OCI-LY3 (cell line): Measurements from ENCODE around the gene ARHGAP15.

ENCODE experiments used
- H2AFZ ChIP-seq: fragments of 200-600, 300-600 bp; shearing (Covaris generic); 2 replicates; pipeline ENCODE4 v1.6.0; 2014; ENCODE audit warnings: antibody characterized with exemption, low read depth, low read length
- H3K27ac ChIP-seq: fragments of 200-600, 300-600 bp; sonication (generic); 2 replicates; pipeline ENCODE4 v1.5.1; 2014; ENCODE audit warnings: mild to moderate bottlenecking, low read length, moderate library complexity, mixed read lengths
- H3K27me3 ChIP-seq: fragments of 200-600, 300-600 bp; sonication (generic); 2 replicates; pipeline ENCODE4 v1.6.1; 2014; ENCODE audit warnings: low read depth, low read length, mixed read lengths
- H3K36me3 ChIP-seq: fragments of 200-600, 300-600 bp; sonication (generic); replicated peaks from 2 replicates; pipeline ENCODE3; 2014; ENCODE audit warnings: low read depth, low read length, mixed read lengths
- H3K4me1 ChIP-seq: fragments of 300-600, 200-600 bp; sonication (generic); 2 replicates; pipeline ENCODE4 v1.6.1; 2014; ENCODE audit warnings: low read length, mixed read lengths
- H3K4me2 ChIP-seq: fragments of 200-600, 300-600 bp; sonication (generic); 2 replicates; pipeline ENCODE4 v1.6.1; 2014; ENCODE audit warnings: low read length, mixed read lengths
- H3K4me3 ChIP-seq: fragments of 300-600, 200-600 bp; sonication (generic); 2 replicates; pipeline ENCODE4 v1.5.1; 2014; ENCODE audit warnings: antibody characterized with exemption, mild to moderate bottlenecking, low read length, moderate library complexity
- H3K79me2 ChIP-seq: fragments of 300-600, 200-600 bp; shearing (Covaris generic); 2 replicates; pipeline ENCODE4 v1.6.1; 2014; ENCODE audit warnings: mild to moderate bottlenecking, low read length, mixed read lengths
- H3K9ac ChIP-seq: fragments of 300-600, 200-600 bp; shearing (Covaris generic); 2 replicates; pipeline ENCODE4 v1.6.0; 2014; ENCODE audit warnings: mild to moderate bottlenecking, low read length, moderate library complexity
- H3K9me3 ChIP-seq: fragments of 200-600, 300-600 bp; shearing (Covaris generic); 2 replicates; pipeline ENCODE4 v1.6.1; 2014; ENCODE audit warnings: low read length, mixed read lengths; ENCODE audit not compliant: insufficient read depth
- H4K20me1 ChIP-seq: fragments of 200-600, 300-600 bp; sonication (generic); 2 replicates; pipeline ENCODE4 v1.6.1; 2016; ENCODE audit warnings: low read length, mixed read lengths; ENCODE audit not compliant: insufficient read depth
- CTCF ChIP-seq: fragments of 200-600, 300-600 bp; sonication (generic); IDR thresholded peaks from 2 replicates; pipeline ENCODE4 v1.5.1; 2014; ENCODE audit warnings: antibody characterized with exemption, low read length, low read depth
- EZH2phosphoT487 ChIP-seq: fragments of 200-600 bp; shearing (Covaris generic); IDR thresholded peaks from 2 replicates; pipeline ENCODE4 v1.6.1; 2018; ENCODE audit warnings: antibody characterized with exemption, mixed run types, low read depth

Gene ARHGAP15

GRCh38 chr2:143674051-143674450 lies 544.8 kb downstream of the ARHGAP15 start:
- H3K9ac ChIP-seq: no peak overlapping the region
- H3K27me3 ChIP-seq: no peaks in the 10 kb centered on the region
- TF ChIP-seq CTCF: no peak
- TF ChIP-seq EZH2phosphoT487: no peak
- H2AFZ ChIP-seq: no peak overlapping the region
- no peaks in the 10 kb centered on the region for H3K36me3 ChIP-seq
- no peaks in the 10 kb centered on the region for H3K9me3 ChIP-seq
- no peaks in the 10 kb centered on the region for H3K4me1 ChIP-seq
- H4K20me1 ChIP-seq: no peaks in the 10 kb centered on the region
- no peaks in the 10 kb centered on the region for H3K79me2 ChIP-seq
- no peak overlapping the region for H3K4me3 ChIP-seq
- H3K27ac ChIP-seq: no peak overlapping the region
- no peak overlapping the region for H3K4me2 ChIP-seq

- H3K27me3 ChIP-seq: no peaks in the 10 kb centered on the region
- H3K4me1 ChIP-seq: no peaks in the 10 kb centered on the region
- no peak overlapping the region for H3K27ac ChIP-seq
- H2AFZ ChIP-seq: no peak overlapping the region
- no peaks in the 10 kb centered on the region for H4K20me1 ChIP-seq
- no peaks in the 10 kb centered on the region for H3K79me2 ChIP-seq
- H3K9ac ChIP-seq: no peak overlapping the region
- H3K9me3 ChIP-seq: no peaks in the 10 kb centered on the region
- no peak overlapping the region for H3K4me3 ChIP-seq
- no peaks in the 10 kb centered on the region for H3K36me3 ChIP-seq
- no peak overlapping the region for H3K4me2 ChIP-seq
- no peak for TF ChIP-seq CTCF
- TF ChIP-seq EZH2phosphoT487: no peak
Observed at GRCh38 chr2:143675021-143675420, 545.8 kb downstream of the ARHGAP15 start.

GRCh38 chr2:143679617-143680016 lies 550.4 kb downstream of the ARHGAP15 start:
- H3K27ac ChIP-seq: no peak overlapping the region
- TF ChIP-seq CTCF (no peak), EZH2phosphoT487 (no peak)
- no peaks in the 10 kb centered on the region for H3K27me3 ChIP-seq
- no peak overlapping the region for H2AFZ ChIP-seq
- peaks cover 20% of the 10 kb centered on the region for H3K4me1 ChIP-seq
- H3K4me2 ChIP-seq: no peak overlapping the region
- H3K4me3 ChIP-seq: no peak overlapping the region
- H3K9me3 ChIP-seq: no peaks in the 10 kb centered on the region
- no peak overlapping the region for H3K9ac ChIP-seq
- no peaks in the 10 kb centered on the region for H4K20me1 ChIP-seq
- no peaks in the 10 kb centered on the region for H3K79me2 ChIP-seq
- no peaks in the 10 kb centered on the region for H3K36me3 ChIP-seq

GRCh38 chr2:143680885-143681405 lies 551.7 kb downstream of the ARHGAP15 start:
- Histone ChIP-seq H3K9ac (no peak overlapping the region), H3K36me3 (no peaks in the 10 kb centered on the region), H3K27me3 (no peaks in the 10 kb centered on the region), H4K20me1 (no peaks in the 10 kb centered on the region), H3K4me2 (no peak overlapping the region), H2AFZ (no peak overlapping the region), H3K27ac (no peak overlapping the region), H3K9me3 (no peaks in the 10 kb centered on the region), H3K79me2 (no peaks in the 10 kb centered on the region), H3K4me3 (no peak overlapping the region), H3K4me1 (peaks cover 20% of the 10 kb centered on the region)
- TF ChIP-seq CTCF (no peak), EZH2phosphoT487 (no peak)
